Measurements from ENCODE around the gene TCEAL7. TPM values are rescaled to one million over a fixed set of nuclear protein-coding genes. Genes with fewer than 3 reads are reported as not detected.

TCEAL7 gene
- total RNA-seq, 1 experiment from 2014 or later = 0.20 TPM

- no peaks in the 10 kb centered on the region for H4K20me1 ChIP-seq (ENCODE audit: insufficient read depth)
- TF ChIP-seq ZBTB33 (IDR thresholded peaks at IDR 0.05; ENCODE audit: extremely low read depth, insufficient replicate concordance, low read length) = no peak
- TF ChIP-seq CEBPB (IDR thresholded peaks at IDR 0.05; ENCODE audit: low read depth) = no peak
- no peak for TF ChIP-seq FOSL1 (IDR thresholded peaks at IDR 0.05; ENCODE audit: low read depth)
- TF ChIP-seq, protein P1, sequence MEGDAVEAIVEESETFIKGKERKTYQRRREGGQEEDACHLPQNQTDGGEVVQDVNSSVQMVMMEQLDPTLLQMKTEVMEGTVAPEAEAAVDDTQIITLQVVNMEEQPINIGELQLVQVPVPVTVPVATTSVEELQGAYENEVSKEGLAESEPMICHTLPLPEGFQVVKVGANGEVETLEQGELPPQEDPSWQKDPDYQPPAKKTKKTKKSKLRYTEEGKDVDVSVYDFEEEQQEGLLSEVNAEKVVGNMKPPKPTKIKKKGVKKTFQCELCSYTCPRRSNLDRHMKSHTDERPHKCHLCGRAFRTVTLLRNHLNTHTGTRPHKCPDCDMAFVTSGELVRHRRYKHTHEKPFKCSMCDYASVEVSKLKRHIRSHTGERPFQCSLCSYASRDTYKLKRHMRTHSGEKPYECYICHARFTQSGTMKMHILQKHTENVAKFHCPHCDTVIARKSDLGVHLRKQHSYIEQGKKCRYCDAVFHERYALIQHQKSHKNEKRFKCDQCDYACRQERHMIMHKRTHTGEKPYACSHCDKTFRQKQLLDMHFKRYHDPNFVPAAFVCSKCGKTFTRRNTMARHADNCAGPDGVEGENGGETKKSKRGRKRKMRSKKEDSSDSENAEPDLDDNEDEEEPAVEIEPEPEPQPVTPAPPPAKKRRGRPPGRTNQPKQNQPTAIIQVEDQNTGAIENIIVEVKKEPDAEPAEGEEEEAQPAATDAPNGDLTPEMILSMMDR (IDR thresholded peaks at IDR 0.05 in 2 of 3, conservative IDR thresholded peaks at IDR 0.05 in 1 of 3; ENCODE audit: borderline replicate concordance in 1 of 3, insufficient read depth in 1 of 3, low read depth in 2 of 3, low read length in 2 of 3) = no peak
- TF ChIP-seq POLR2A (IDR thresholded peaks at IDR 0.05; ENCODE audit: borderline replicate concordance, extremely low read depth, insufficient read depth, insufficient read length) = no peak
- no peak for TF ChIP-seq SIN3A (IDR thresholded peaks at IDR 0.05; ENCODE audit: low read depth)
- TF ChIP-seq JUND (IDR thresholded peaks at IDR 0.05) = no peak
- TF ChIP-seq EGR1 (IDR thresholded peaks at IDR 0.05; ENCODE audit: low read depth) = no peak
- no peak for TF ChIP-seq YY1 (IDR thresholded peaks at IDR 0.05; ENCODE audit: extremely low read depth, insufficient replicate concordance, low read depth, low read length)
- TF ChIP-seq, protein P2, sequence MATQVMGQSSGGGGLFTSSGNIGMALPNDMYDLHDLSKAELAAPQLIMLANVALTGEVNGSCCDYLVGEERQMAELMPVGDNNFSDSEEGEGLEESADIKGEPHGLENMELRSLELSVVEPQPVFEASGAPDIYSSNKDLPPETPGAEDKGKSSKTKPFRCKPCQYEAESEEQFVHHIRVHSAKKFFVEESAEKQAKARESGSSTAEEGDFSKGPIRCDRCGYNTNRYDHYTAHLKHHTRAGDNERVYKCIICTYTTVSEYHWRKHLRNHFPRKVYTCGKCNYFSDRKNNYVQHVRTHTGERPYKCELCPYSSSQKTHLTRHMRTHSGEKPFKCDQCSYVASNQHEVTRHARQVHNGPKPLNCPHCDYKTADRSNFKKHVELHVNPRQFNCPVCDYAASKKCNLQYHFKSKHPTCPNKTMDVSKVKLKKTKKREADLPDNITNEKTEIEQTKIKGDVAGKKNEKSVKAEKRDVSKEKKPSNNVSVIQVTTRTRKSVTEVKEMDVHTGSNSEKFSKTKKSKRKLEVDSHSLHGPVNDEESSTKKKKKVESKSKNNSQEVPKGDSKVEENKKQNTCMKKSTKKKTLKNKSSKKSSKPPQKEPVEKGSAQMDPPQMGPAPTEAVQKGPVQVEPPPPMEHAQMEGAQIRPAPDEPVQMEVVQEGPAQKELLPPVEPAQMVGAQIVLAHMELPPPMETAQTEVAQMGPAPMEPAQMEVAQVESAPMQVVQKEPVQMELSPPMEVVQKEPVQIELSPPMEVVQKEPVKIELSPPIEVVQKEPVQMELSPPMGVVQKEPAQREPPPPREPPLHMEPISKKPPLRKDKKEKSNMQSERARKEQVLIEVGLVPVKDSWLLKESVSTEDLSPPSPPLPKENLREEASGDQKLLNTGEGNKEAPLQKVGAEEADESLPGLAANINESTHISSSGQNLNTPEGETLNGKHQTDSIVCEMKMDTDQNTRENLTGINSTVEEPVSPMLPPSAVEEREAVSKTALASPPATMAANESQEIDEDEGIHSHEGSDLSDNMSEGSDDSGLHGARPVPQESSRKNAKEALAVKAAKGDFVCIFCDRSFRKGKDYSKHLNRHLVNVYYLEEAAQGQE (IDR thresholded peaks at IDR 0.05; ENCODE audit: low read depth) = no peak
- TF ChIP-seq EZH2 (IDR thresholded peaks at IDR 0.05) = no peak
- no peak for TF ChIP-seq ZFX (IDR thresholded peaks at IDR 0.05)
- TF ChIP-seq, protein P3, sequence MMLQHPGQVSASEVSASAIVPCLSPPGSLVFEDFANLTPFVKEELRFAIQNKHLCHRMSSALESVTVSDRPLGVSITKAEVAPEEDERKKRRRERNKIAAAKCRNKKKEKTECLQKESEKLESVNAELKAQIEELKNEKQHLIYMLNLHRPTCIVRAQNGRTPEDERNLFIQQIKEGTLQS (IDR thresholded peaks at IDR 0.05) = no peak
- no peak for TF ChIP-seq SP1 (IDR thresholded peaks at IDR 0.05; ENCODE audit: low read depth)
- TF ChIP-seq SRF (IDR thresholded peaks at IDR 0.05; ENCODE audit: low read depth) = no peak
- TF ChIP-seq ZNF274 (IDR thresholded peaks at IDR 0.05; ENCODE audit: low read depth, low read length) = no peak
- H3K9me3 ChIP-seq (ENCODE audit: control insufficient read depth in 1 of 2, insufficient read depth in 1 of 2, low read depth in 1 of 2, low read length in 2 of 2) = no peaks in the 10 kb centered on the region
- no peak overlapping the region for H3K4me2 ChIP-seq (ENCODE audit: low read length)
- H3K36me3 ChIP-seq (ENCODE audit: control insufficient read depth in 1 of 2, insufficient read depth in 2 of 2, low read length in 2 of 2) = no peaks in the 10 kb centered on the region
- ATAC-seq = no peak
- no peak overlapping the region for H3K4me3 ChIP-seq (replicated peaks in 1 of 2; ENCODE audit: low read depth in 1 of 2, low read length in 2 of 2)
- ChIA-PET CTCF (no interaction called here), POLR2A (no interaction called here), RAD21 (ENCODE audit: low non-redundant PET in 1 of 2, low total read pairs in 2 of 2, uncharacterized antibody in 2 of 2, unreplicated experiment in 2 of 2) (no interaction called here)
- peaks cover 0 to 7% of the 10 kb centered on the region in 2 experiments; a peak in 2 of 4 replicates for H3K4me1 ChIP-seq (ENCODE audit: control insufficient read depth in 1 of 2, insufficient read depth in 2 of 2, low read length in 2 of 2)
- no peak overlapping the region for H3K9ac ChIP-seq (ENCODE audit: low read length)
- no peak overlapping the region for H3K27ac ChIP-seq (ENCODE audit: low read depth, low read length)
- H3K27me3 ChIP-seq (ENCODE audit: insufficient read depth, low read length) = no peaks in the 10 kb centered on the region
- H3K9me2 ChIP-seq (ENCODE audit: insufficient read depth) = no peaks in the 10 kb centered on the region
- no peak overlapping the region for H2AFZ ChIP-seq (ENCODE audit: low read depth, low read length, poor library complexity, severe bottlenecking)
- DNase-seq (ENCODE audit: low read depth, low spot score) = no peak
- H3K79me2 ChIP-seq (ENCODE audit: insufficient read depth, low read length) = no peaks in the 10 kb centered on the region
- intact Hi-C loops (cut with micrococcal nuclease) = no loop called here
- no TSS peak for BruUV-seq (replicated peaks)
Measured at GRCh38 chrX:103369479-103369878, 39.4 kb downstream of the TCEAL7 start.
